Erythroblast (primary cell): ENCODE measurements around the gene CIAO1.
"Not testable (repeated sequence)": the region's sequence is repeated elsewhere in the genome, so short reads cannot be mapped to it uniquely, and the experiment has no call there.

ENCODE experiments used
- DNase-seq, 2 experiments: peaks; one replicate each; lab custom pipeline; 2025; lab: John Stamatoyannopoulos, UW
- GATA1 ChIP-seq: IDR thresholded peaks from 2 replicates; pipeline ENCODE4 v1.6.1; 2011; ENCODE audit warnings: low read depth, mild to moderate bottlenecking, control low read depth, low read length, moderate library complexity
- POLR2A ChIP-seq: IDR thresholded peaks from 2 replicates; pipeline ENCODE4 v1.6.1; 2011; ENCODE audit warnings: mild to moderate bottlenecking, low read length

CIAO1 gene

DNA sequence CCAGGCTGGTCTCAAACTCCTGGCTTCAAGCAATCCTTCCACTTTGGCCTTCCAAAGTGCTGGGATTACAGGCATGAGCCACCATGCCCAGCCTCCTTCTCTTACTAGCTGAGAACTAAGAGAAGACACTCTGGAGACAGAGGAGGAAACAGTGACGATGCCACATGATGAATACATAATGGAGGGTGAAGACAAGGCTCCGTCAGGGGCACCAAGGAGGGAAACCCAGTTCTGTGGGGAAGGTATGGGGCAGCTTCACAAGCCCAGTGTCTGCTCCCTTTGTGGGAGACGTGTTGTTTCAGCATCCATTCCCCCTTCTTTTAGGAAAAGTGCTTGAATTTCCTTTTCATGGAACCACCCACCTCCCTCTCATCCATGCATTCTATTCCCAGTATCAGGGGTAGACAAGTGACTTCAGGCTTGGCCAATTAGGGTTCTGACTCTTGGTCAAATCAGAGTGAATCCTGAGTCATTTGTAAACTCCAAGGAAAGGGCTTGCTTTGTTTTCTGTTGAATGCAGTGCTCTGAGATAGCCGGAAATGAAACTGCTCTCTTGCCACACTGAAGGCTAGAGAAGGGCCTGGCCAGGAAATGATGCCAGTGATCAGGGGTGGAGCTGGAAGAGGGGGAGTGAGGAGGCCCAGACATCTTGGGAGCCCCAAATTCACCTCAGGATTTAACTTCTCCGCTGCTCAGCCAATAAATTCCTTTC lies 24.0 kb upstream of the CIAO1 start:
- TF ChIP-seq GATA1 = no peak
- no peak for DNase-seq

GRCh38 chr2:96243843-96244242 lies 22.2 kb upstream of the CIAO1 start:
- DNase-seq = no peak
- TF ChIP-seq POLR2A (no peak), GATA1 (no peak)

DNA sequence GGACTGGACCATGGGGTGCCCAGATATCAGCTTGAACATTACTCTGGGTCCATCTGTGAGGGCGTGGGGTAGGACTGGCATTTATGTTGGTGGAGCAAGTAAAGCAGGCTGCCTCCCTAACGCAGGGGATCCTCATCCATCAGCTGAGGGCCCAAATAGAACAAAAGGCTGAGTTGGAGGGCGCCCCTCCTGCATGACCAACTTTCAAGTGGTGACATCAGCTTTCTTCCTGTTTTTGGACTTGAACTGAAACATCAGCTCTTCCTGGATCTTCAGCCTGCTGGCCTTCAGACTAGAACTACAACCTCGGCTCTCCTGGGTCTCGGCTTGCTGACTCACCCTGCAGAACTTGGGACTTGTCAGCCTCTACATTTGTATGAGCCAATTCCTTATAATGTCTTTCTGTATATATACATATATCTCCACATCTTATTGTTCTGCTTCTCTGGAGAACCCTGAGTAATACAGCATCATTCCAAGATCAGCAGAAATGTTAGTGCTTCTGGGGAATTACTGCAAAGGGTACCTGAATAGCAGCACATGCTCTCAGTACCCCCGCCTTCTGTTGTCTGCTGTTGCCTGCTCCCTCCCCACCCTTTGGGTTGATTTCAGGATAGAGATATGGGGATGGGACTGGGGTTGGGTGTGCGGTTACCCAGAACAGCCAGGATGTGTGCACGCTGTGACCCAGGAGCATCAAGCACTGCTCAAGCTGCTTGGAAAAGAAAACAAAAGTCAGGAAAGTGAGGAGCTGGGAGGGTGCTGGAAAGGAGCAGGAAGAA lies 20.2 kb upstream of the CIAO1 start:
- DNase-seq = peak in 1 of 2 experiments; percentile 48
- TF ChIP-seq POLR2A (no peak), GATA1 (no peak)

GRCh38 chr2:96247009-96247408 lies 19.0 kb upstream of the CIAO1 start:
- DNase-seq = no peak
- TF ChIP-seq POLR2A (no peak), GATA1 (no peak)

DNA sequence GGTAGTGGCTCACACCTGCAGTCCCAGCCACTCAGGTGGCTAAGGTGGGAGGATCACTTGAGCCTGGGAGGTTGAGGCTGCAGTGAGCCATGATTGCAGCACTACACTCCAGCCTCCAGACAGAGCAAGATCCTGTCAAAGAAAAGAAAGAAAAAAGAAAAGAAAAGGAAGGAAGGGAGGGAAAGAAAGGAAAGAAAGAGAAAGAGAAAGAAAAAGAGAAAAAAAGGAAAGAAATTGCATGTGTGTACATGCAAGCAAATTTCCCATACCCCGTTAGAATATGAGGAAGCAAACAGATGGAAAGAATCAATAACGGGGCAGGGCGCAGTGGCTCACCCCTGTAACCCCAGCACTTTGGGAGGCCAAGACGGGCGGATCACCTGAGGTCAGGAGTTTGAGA lies 18.1 kb upstream of the CIAO1 start:
- TF ChIP-seq POLR2A (no peak), GATA1 (no peak)
- DNase-seq = no peak

DNA sequence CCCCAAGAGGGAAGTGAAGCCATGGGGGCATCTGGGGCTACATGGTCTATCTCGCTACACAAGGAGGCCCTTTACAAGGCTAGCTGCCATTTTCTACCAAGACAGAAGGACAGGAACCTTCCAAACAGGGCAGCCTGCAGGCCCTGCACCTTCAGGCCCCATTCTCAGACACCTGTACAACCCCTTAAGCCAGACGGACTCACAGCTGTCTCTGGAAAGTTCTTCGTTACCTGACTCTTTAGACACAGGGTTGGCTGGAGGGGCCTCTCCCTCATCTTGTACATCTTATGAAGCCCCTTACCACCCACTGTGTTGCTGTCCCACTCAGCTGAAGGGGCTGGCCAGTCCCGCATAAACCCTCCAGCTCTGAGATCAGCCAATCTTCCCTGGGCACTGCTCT lies 17.4 kb upstream of the CIAO1 start:
- no peak for TF ChIP-seq POLR2A
- TF ChIP-seq GATA1 = no peak

DNA sequence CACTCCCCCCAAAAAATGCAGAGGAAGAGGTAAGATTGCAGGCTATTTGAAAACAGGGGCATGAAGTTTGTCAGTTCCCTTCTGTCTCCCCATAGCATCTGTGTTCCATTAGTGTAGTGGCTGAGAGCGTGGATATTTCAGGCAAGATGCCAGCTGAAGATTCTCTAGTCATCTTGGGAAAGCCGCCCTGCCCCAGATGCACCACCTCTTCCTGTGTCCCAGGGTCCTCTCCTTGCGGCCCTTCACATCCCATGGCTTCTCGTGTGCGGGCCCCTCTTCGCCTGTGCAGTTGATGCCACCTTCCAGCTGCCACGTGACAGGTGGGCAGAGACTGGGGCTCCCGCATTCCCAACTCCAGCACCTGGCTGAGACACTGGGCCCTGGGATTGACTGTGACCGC lies 16.4 kb upstream of the CIAO1 start:
- peak; percentile 22 for TF ChIP-seq POLR2A
- TF ChIP-seq GATA1 = no peak
- DNase-seq = no peak

More for the DNA sequence above, 17.4 kb upstream of the CIAO1 start:
- DNase-seq = no peak

DNA sequence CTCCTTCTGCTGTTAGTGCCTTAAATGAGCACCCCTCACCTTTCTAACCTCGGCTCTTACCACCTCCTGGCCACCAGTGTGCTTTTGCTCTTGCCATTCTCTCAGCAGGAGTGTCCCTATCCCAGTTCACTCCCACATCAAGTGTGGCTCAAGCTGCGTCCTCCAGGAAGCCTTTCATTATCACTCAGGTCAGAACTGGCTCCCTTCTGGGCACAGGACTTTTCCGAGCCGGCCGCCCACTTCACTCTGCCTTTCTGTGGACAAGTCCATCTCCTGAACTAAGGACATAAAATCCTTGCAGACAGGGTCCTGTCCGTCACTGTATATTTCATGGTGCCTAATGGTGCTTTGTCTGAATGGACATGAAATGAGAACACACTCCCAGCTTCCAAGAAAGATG lies 15.8 kb upstream of the CIAO1 start:
- no peak for TF ChIP-seq GATA1
- no peak for TF ChIP-seq POLR2A
- no peak for DNase-seq

DNA sequence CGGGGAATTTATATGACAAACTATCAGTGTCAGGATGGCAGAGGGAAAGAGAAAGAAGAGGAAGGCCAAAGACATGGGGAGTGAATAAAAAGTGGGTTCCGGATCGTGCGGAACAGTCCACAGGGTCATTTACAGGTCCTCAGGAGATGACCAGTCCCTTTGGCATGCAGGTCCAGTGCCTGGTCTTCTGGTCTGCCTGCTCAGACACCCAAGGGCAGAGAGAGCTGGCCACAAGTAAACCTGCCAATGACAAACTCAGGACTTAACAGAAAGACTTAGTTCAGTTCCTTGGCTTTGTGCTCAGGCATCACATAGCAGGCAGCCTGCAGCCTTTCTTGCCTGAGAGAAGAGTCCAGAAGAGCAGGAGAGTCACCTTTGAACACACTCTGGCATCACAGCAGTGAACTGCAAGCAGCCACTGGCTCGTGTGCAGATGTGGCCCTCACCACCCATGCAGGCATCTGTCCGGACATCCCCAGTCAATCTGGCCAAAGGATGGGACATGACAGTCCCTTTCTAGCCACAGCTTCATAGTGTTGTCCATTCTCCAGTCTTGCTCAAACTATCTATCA lies 14.2 kb upstream of the CIAO1 start:
- TF ChIP-seq POLR2A (no peak), GATA1 (no peak)
- peak; percentile 32 to 38 for DNase-seq

GRCh38 chr2:96252526-96252925 lies 13.5 kb upstream of the CIAO1 start:
- no peak for DNase-seq
- no peak for TF ChIP-seq POLR2A
- no peak for TF ChIP-seq GATA1

DNA sequence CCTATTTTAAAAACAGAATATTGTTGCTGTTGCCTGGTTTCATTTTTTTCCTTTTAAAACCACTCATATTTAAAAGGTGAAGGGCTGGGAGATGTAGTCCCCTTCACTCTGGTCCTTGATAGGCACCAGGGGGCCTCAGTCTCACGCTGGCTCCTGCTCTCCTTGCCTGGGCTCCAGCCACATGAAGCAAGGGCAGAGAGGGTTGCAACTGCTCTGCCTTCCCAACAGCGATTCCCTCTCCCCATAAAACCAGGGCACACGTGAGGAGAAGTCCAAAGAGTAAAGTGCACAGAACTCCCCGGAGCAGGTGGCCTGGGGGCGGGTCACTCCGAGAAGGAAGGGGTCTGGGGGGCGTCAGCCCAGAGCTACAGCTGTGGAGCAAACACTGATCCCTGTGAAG lies 13.0 kb upstream of the CIAO1 start:
- TF ChIP-seq GATA1 (no peak), POLR2A (no peak)

DNA sequence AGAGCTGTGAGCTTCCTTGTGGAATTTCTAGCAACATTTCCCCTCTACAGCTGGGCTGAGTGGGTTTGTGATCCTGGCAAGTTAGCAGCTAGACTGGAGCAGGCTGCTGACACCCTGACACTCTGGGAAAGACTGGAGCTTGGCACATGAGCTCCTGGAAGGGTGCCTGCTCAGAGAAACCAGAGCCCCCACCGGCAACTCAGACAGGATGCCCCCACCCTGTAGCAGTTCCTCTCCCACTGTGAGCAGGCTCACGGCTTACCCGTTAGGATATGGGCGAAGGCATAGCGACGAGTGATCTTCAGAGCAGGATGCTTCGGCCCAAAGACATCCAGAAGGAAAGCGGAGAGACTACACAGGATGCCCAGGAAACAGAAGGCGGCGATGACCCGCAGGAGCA lies 11.5 kb upstream of the CIAO1 start:
- no peak for TF ChIP-seq POLR2A
- TF ChIP-seq GATA1 = no peak
- no peak for DNase-seq

More for the DNA sequence above, 13.0 kb upstream of the CIAO1 start:
- DNase-seq = no peak

DNA sequence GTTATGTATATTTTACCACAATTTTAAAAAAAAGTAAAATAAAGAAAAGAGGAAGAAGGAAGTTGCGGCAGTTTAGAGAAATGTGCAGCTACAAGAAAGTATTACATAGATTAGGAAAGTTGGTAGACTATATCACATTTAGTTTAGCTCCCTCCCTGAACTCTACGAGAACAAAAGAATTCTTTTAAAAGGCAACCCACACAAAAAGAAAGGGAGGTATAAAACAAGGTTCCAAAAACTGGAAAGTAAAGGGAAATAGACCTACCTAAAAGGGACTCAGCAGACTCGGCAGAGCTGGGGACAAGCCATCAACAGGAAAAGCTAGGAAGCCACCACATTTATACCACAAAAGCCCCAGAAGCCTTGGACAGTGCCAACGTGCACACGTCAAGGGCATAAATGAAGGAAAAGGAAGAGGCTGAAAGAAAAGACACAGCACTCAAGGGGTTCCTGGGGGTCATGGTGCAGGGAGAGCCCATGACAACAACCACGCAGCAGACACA lies 9.4 kb upstream of the CIAO1 start:
- TF ChIP-seq POLR2A (no peak), GATA1 (no peak)
- DNase-seq = no peak

GRCh38 chr2:96257744-96258143 lies 8.3 kb upstream of the CIAO1 start:
- not testable (repeated sequence) for DNase-seq
